Type B pancreatic cell (in vitro differentiated cells): Measurements from ENCODE around the gene EIF6. TPM values are rescaled to one million over a fixed set of nuclear protein-coding genes. Genes with fewer than 3 reads are reported as not detected.

Experiments
- DNase-seq: peaks from one replicate; pipeline ENCODE4 v3.0.0; 2021; ENCODE audit warnings: mixed read lengths; ENCODE audit not compliant: unreplicated experiment; ENCODE audit errors: extremely low spot score
- H3K27ac Mint-ChIP-seq: 2 replicates; pipeline ENCODE4 v1.8.0; 2021; ENCODE audit warnings: mild to moderate bottlenecking, mixed read lengths
- H3K27me3 Mint-ChIP-seq: 2 replicates; pipeline ENCODE4 v1.8.0; 2021; ENCODE audit warnings: mixed read lengths
- H3K36me3 Mint-ChIP-seq: 2 replicates; pipeline ENCODE4 v1.8.0; 2021; ENCODE audit warnings: mixed read lengths
- H3K4me1 Mint-ChIP-seq: one replicate; pipeline ENCODE4 v1.8.0; 2021; ENCODE audit warnings: mixed read lengths; ENCODE audit not compliant: unreplicated experiment
- H3K4me3 Mint-ChIP-seq: 2 replicates; pipeline ENCODE4 v1.8.0; 2021; ENCODE audit warnings: mild to moderate bottlenecking, mixed read lengths
- H3K9me3 Mint-ChIP-seq: 2 replicates; pipeline ENCODE4 v1.8.0; 2021; ENCODE audit warnings: mixed read lengths
- total RNA-seq: library from RNA; stranded (reverse); gene quantifications from 2 replicates; pipeline ENCODE4 v1.2.1, GENCODE V29; 2021; ENCODE audit warnings: low replicate concordance
- TF ChIP-seq, protein P1 (sequence below): fragments of 200-600 bp; sonication (generic); conservative IDR thresholded peaks from 2 replicates; pipeline ENCODE4 v1.5.0; 2021; ENCODE audit warnings: antibody characterized with exemption, mild to moderate bottlenecking

The EIF6 gene
- total RNA-seq, 1 donor from 2014 or later = 124 TPM

DNA sequence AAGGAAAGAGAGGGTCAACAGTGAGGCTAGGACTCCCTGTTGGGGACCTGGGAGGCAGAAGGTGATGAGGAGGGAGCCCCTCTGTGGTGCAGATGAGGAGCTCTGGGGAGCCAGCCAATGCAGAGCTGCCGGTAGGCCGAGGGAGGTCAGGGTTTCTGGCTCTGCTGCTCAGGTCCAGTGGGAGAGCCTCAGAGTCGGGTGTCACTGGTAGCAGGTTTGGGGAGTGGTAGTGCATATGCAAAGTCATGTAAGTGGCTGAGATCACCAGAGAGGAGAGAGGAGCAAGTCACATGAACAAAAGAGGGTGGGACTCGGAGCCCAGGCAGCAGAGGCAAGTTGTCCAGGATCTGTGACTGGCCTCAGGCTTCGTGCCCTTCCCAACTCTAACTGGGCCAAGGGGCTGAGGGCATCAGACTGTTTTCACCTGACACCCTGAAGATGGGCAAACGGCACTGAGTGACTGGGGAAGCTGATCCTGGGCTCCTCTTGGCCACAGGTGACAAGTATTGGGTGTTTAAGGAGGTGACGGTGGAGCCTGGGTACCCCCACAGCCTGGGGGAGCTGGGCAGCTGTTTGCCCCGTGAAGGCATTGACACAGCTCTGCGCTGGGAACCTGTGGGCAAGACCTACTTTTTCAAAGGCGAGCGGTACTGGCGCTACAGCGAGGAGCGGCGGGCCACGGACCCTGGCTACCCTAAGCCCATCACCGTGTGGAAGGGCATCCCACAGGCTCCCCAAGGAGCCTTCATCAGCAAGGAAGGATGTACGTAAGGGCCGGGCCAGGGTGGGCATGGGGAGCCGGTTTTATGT lies 13.3 kb downstream of the EIF6 start:
- DNase-seq = no peak
- peak overlapping the region; percentile 14 for H3K27ac Mint-ChIP-seq

DNA sequence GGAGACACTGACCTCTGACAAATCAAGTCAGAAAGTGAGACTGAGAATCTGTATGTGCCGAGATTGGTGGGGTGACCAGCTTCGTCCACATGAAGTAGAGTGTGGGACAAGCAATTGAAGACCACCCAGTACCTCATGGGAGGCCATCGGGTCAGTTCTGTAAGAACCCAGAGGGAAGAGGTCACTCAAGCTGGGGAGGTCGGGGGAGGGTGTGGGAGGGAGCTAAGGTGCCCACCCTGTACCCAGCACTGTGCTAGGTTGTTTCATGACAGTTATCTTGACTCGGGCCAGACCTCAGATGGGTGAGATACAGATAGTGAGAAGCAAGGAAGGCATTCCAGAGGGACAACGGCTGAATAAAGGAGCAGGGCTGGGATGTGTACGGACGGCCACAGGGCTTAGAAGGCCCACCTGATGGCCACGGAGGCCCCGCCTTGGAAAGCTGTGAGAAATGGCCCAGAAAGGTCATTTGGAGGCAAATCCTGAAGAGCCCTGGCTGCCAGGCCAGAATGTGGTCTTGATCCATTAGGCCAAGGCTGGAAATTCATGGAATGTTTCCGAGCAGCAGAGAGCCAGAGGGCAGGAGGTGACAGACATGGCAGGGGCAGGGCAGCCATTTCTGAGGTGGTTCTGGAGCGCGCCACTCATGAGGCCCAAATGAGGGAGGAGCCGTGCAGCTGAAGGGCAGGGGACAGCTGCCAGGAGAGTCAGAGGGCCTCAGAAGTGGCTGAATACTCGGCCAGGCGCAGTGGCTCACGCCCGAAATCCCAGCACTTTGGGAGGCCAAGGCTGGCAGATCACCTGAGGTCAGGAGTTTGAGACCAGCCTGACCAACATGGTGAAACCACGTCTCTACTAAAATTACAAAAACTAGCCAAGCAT lies 14.3 kb downstream of the EIF6 start:
- Mint-ChIP-seq H3K27ac (no peak overlapping the region), H3K4me1 (peaks cover 3% of the 10 kb centered on the region), H3K27me3 (no peaks in the 10 kb centered on the region), H3K36me3 (peaks cover 11% of the 10 kb centered on the region), H3K9me3 (no peaks in the 10 kb centered on the region), H3K4me3 (no peak overlapping the region)
- DNase-seq = no peak
- TF ChIP-seq, protein P1, sequence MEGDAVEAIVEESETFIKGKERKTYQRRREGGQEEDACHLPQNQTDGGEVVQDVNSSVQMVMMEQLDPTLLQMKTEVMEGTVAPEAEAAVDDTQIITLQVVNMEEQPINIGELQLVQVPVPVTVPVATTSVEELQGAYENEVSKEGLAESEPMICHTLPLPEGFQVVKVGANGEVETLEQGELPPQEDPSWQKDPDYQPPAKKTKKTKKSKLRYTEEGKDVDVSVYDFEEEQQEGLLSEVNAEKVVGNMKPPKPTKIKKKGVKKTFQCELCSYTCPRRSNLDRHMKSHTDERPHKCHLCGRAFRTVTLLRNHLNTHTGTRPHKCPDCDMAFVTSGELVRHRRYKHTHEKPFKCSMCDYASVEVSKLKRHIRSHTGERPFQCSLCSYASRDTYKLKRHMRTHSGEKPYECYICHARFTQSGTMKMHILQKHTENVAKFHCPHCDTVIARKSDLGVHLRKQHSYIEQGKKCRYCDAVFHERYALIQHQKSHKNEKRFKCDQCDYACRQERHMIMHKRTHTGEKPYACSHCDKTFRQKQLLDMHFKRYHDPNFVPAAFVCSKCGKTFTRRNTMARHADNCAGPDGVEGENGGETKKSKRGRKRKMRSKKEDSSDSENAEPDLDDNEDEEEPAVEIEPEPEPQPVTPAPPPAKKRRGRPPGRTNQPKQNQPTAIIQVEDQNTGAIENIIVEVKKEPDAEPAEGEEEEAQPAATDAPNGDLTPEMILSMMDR = no peak

More for the DNA sequence above, 13.3 kb downstream of the EIF6 start:
- Mint-ChIP-seq H3K36me3 (peaks cover 11% of the 10 kb centered on the region), H3K4me3 (no peak overlapping the region), H3K9me3 (no peaks in the 10 kb centered on the region), H3K4me1 (peaks cover 3% of the 10 kb centered on the region), H3K27me3 (no peaks in the 10 kb centered on the region)
- TF ChIP-seq, protein P1 = no peak

DNA sequence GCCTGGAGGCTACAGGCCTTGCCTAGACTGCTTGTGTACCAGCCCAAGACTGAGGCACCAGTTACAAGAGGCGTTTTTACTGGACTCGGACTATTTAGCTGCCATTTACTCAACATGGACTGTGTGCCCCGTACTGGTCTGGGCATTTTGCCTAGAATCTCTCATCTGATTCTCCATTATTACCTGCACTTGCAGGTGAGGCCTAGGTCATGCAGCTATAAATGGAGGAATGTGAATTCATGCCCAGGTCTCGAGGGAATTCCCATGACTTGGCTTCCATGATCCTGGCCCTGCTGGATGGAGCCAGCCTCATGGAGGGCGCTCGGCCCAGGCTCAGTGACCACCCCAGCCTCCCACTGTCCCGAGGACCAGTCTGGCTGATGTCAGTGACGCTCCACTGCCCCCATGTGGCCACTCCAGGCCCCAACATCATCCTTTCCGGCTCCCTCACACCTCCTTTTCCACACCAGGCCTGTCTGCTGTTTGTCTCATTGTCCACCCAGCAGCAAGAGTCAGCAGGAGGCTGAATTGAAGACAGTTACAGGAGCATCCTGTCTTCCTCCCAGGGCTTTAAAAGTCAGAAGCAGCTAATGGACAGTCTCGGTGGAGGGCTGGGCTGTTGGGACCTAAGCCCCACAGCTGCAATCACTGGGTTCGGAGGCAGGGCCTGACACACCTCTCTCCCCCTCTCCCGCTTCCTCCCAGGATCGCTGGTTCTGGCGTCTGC lies 15.4 kb downstream of the EIF6 start:
- TF ChIP-seq, protein P1 = peak; percentile 85
- H3K27ac Mint-ChIP-seq = no peak overlapping the region
- peaks cover 11% of the 10 kb centered on the region for H3K36me3 Mint-ChIP-seq
- peaks cover 6% of the 10 kb centered on the region for H3K4me1 Mint-ChIP-seq
- no peaks in the 10 kb centered on the region for H3K9me3 Mint-ChIP-seq
- no peaks in the 10 kb centered on the region for H3K27me3 Mint-ChIP-seq
- no peak for DNase-seq
- no peak overlapping the region for H3K4me3 Mint-ChIP-seq

DNA sequence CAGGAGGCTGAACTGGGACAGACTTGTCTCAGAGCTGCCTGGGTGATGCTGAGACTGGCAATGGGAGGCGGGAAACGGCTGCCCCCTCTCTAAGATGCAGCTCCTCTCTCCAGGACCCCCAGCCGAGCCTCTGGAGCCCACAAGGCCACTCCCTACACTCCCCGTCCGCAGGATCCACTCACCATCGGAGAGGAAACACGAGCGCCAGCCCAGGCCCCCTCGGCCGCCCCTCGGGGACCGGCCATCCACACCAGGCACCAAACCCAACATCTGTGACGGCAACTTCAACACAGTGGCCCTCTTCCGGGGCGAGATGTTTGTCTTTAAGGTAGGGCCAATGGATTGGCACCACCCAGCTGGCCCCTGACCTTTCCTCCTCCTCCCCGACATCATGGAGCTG lies 17.5 kb downstream of the EIF6 start:
- H3K27me3 Mint-ChIP-seq = no peaks in the 10 kb centered on the region
- peaks cover 11% of the 10 kb centered on the region for H3K36me3 Mint-ChIP-seq
- H3K9me3 Mint-ChIP-seq = no peaks in the 10 kb centered on the region
- peaks cover 17% of the 10 kb centered on the region for H3K4me1 Mint-ChIP-seq
- TF ChIP-seq, protein P1 = no peak
- H3K4me3 Mint-ChIP-seq = no peak overlapping the region
- no peak for DNase-seq
- H3K27ac Mint-ChIP-seq = no peak overlapping the region

DNA sequence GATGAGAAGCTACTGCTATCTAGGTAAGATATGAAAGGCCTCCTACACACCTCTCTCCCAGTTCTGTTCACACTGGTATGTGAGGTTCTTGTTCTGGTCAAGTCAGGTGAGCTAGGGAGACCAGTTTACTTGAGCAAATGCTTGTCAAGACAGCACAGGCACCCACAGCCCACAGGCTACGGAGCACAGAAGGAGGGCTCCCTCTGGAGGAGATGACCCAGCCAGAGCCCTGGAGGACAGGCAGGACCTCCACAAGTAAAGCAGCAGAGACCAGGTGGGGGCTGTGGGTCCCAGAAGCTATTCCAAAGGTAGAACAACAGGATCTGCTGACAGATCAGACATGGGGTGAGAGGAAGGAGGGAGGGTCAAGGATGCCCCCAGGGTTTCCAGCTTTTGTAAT lies 19.8 kb downstream of the EIF6 start:
- peaks cover 17% of the 10 kb centered on the region for H3K4me1 Mint-ChIP-seq
- DNase-seq = no peak
- H3K36me3 Mint-ChIP-seq = peaks cover 7% of the 10 kb centered on the region
- TF ChIP-seq, protein P1 = no peak
- peak overlapping the region; percentile 81 for H3K27ac Mint-ChIP-seq
- H3K9me3 Mint-ChIP-seq = no peaks in the 10 kb centered on the region
- H3K4me3 Mint-ChIP-seq = peak overlapping the region; percentile 35
- no peaks in the 10 kb centered on the region for H3K27me3 Mint-ChIP-seq
